ENCODE results near the gene UBE2G2.

The UBE2G2 gene

DNA sequence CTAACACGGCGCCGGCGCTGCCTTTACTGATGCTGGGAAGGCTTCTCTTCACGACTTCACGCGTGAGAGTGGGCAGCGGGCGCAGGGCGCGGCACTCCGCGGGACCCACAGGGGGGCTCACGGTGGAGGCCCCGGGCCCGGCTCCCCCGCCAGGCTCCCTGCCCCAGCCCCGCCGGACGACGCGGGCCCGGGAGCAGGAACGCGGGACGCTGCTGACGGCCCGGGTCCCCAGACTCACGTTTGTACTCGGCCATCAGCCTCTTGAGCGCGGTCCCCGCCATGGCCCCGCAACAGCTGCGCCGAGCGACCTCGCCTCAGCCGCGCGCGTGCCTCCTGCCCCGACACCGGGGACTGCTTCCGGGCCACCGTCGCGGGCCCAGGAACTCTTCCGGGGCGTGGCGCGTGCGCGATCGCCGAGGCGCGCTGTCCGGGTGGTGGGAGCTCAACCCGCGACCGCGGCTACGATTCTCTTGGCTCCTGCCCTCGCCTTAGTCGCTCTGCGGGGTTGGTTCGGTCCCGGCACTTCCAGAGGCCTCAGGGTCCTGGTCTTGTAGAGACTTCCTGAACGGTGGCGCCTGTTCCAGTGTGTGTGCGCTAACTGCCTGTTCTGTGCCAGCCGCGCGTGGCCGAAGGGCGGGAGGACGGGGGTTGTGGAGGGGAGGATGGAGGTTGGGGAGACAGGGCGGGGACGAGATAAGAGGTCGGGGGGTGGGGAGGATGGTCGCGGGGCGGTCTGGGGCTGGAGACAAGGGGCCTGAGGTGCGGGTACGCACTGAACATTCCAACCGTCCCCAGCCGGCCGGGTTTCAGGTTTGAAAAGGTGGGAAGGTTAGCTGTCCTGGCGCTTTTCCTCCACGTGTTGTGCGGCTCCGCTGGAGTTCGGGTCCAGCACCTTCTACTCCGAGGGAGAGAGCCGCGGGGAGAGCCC is at the start of gene UBE2G2:
TSS of gene UBE2G2 (minus strand) at position 353 of the 928 bp plus-strand sequence. CDS start at position 281, 72 bp downstream.
- peak; percentile 94 for DNase-seq (ENCODE audit: insufficient read length, low spot score)
- no peak for FAIRE-seq

DNA sequence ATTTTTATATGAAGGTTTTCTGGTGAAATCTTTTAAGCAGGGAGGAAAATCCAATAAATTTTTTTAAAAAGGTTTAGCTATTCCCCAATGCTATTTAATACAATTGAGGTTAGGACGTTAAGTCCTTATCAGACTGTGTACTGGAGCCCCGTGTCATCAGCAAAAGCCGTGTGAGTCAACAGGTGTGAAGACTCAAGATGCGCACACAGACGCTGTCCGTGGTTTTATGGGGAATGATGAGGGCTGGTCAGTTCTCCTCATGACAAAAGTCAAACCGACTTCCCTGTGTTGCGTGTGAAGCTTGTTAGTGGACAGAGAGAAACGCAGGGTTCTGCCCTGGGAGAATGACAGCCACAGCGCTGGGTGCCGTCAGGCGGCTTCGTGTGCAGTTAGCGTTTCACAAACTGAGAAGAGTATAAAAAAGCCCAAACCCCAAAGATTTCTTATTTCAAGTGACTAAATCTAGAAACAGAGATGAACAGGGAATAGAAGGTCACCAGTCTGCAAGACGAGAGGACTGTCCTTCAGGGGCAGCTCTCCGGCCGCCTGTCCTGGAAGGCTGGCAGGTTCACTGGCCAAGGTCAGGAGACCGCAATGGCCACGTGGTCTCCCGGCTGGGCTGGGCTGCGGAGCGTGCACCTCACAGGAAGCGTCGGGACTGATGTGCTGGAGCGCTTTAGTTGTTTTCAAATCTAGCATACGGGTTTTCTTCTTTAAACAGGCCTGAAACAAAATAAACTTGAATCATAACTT is 49.5 kb upstream of the UBE2G2 start:
- no peak for FAIRE-seq

GRCh38 chr21:44850208-44850800 is 48.7 kb upstream of the UBE2G2 start:
- DNase-seq (ENCODE audit: insufficient read length, low spot score) (no peak), FAIRE-seq (no peak)

More for the DNA sequence above, 49.5 kb upstream of the UBE2G2 start:
- no peak for DNase-seq (ENCODE audit: insufficient read length, low spot score)

DNA sequence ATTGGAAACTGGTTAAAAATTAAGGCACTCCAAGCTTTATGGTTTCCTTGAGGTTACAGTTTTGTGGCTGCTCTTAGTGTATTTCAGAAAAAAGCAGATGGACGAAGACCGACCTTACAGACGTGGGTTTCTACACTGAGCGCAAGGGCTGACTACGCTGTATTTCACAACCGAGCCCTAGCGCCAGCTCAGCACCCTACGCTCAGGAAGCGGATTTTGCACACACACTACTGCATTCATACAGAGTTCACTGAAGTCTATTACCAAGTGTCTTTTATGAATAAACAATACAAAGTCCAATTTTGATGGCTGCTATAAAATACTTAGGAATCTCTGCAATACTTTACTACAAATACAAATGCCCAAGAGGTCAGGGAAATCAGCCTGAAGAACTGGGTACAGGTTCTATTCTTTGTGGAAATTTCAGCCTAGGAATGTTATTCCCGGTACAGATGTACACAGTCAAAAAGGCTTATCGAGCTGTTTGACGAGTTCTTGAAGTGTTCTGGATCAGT is 48.1 kb upstream of the UBE2G2 start:
- DNase-seq (ENCODE audit: insufficient read length, low spot score) = no peak
- FAIRE-seq = no peak

GRCh38 chr21:44848821-44849521 is 47.4 kb upstream of the UBE2G2 start:
- DNase-seq (ENCODE audit: insufficient read length, low spot score) (no peak), FAIRE-seq (no peak)

DNA sequence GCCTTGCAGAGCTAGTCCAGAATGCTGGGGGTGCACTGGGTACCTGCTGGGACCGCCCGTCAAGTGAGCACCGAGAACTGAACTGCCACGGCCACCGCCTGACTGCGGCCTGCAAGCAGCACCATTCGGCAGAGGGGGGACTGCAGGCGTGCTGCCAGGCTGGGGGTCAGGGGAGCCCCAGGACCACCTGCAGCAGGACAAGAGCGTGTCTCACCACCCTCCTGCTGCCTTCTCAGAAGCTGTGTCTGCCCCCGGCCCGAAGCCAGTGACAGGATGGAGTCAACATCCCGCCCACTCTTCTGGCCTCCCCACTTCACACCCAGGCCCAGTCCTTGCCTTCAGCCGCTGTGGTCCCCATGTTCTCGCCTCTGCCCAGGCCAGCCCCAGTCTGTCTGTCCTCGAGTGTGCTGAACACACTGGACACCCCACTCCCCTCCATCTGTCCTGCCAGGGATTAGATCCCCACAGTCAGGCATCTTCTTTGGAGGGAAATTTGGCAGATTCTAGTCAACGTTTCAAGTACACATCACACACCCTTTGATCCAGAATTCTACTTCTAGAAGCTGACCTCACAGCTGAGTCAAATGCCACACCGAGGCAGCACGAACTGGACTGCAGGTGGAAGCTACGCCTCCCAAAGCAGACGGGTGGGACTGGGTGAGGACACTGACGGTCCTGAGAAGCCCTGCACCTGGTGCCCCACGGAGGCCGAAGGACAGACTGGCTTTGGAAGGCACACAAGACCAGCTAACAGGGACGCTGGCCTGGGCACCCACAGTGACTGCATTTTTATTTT is 45.8 kb upstream of the UBE2G2 start:
- no peak for DNase-seq (ENCODE audit: insufficient read length, low spot score)
- FAIRE-seq = no peak

DNA sequence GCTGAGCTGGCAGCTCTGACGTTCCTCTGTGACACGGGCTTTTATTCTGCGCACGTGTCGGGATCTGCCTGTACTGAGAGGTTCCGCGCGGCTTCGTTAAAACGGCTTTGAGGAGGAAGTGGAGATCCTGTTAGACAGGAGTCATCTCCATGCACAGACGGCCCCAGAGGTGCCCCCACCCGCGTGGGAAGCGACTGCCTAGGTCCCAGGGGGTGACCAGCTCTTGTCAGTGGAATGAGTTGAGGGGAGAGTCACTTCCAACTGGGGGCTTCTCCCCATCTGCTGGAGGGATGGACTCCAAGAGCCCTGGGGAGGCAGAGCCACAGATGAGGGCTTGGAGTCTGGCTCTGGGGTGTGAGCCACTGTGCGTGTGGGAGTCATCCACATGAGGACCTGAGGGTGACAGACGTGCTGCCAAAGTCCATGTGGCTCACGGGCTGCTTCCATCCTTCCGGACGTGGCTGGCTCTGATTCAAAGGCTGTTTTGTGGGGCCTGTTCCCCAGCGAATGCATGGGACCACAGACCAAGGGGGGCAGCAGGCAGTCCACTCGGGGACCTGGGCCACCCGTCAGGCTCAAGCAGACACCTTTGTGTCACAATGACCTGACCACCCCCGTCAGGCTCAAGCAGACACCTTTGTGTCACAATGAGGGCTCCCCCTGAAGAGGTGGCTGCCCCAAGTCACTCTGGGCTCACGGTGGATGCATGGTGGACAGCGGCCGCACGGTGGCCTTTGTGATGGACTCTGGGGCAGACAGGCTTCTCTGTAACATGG is 45.1 kb upstream of the UBE2G2 start:
- FAIRE-seq (peak; percentile 52), DNase-seq (ENCODE audit: insufficient read length, low spot score) (no peak)

DNA sequence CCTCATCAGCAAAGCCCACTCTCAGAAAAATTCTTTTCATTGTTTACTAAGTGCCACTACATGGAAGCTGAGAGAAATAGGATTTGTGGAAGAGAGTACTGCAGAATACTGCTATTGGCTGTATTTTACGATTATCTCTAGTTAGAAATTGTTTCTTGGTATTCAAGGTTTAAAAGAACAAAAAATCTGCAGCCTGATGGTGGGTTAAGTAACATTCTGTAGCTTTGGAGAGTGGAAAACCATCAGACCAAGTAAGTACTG is 44.5 kb upstream of the UBE2G2 start:
- no peak for FAIRE-seq

DNA sequence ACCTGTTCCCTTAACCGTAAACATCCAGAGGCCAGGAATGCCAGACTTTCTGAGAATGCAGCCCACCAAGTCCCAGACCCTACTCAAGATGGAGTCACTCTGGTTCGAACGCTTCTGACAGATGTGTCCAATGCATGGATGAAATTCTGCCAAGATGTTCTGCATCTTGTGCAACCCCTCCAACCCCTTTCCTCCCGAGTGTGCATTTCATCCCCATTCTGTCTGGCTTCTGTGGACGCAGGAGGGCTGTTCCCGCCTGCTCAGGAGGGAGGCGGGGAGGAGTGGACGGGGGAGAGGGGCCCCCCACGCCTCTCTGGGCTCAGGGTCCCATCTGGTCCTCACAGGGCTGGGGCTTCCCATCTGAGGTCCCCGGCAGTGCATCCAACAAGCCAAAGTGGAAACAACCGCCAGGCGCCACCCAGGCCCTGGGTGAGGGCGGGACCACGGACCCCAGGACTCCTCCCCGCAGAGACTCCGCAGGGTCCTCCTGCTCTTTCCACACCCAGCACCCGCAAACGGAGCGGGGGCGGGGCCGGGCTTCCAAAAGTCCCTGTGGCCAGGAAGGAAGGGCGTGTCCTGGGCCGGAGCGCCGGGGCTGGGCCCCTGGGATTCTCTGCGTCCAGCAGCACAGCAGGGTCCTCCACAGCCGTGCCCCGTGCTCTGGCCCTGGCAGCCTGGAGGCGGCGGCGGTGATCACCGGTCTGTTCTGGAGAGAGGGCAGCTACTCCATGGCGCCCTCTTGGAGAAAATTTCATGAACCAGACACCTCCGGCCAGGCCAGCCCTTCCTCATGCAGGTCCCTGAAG is 44.0 kb upstream of the UBE2G2 start:
- FAIRE-seq (no peak), DNase-seq (ENCODE audit: insufficient read length, low spot score) (peak; percentile 87)

More for the DNA sequence above, 44.5 kb upstream of the UBE2G2 start:
- DNase-seq (ENCODE audit: insufficient read length, low spot score) = no peak

DNA sequence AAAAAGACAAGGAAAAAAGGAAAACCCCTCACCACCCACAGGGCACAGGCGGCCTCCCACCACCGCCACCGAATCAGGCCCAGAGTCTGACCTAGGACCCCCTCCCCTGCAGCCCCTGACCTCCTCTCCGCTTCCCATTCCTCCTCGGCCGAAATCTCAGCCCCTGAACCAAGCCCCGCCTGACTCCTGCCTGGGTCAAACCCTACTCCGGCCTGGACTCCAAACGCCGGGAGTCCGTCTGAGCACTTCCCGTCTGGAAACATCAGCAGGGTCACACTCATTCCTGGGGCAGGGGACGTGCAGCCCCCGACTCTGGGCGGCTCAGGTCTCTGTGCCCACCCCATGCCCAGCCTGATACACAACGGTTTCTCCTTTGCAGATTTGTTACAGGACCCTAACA is 42.6 kb upstream of the UBE2G2 start:
- DNase-seq (ENCODE audit: insufficient read length, low spot score) = no peak
- FAIRE-seq = no peak

GRCh38 chr21:44842721-44843445 is 41.3 kb upstream of the UBE2G2 start:
- no peak for DNase-seq (ENCODE audit: insufficient read length, low spot score)
- FAIRE-seq = no peak

GRCh38 chr21:44842087-44842486 is 40.5 kb upstream of the UBE2G2 start:
- FAIRE-seq (no peak), DNase-seq (ENCODE audit: insufficient read length, low spot score) (no peak)

- FAIRE-seq = no peak
- no peak for DNase-seq (ENCODE audit: insufficient read length, low spot score)
These were observed 39.2 kb upstream of the UBE2G2 start for GRCh38 chr21:44840771-44841170.

- no peak for FAIRE-seq
- DNase-seq (ENCODE audit: insufficient read length, low spot score) = no peak
These were observed 37.3 kb upstream of the UBE2G2 start for GRCh38 chr21:44838951-44839350.

DNA sequence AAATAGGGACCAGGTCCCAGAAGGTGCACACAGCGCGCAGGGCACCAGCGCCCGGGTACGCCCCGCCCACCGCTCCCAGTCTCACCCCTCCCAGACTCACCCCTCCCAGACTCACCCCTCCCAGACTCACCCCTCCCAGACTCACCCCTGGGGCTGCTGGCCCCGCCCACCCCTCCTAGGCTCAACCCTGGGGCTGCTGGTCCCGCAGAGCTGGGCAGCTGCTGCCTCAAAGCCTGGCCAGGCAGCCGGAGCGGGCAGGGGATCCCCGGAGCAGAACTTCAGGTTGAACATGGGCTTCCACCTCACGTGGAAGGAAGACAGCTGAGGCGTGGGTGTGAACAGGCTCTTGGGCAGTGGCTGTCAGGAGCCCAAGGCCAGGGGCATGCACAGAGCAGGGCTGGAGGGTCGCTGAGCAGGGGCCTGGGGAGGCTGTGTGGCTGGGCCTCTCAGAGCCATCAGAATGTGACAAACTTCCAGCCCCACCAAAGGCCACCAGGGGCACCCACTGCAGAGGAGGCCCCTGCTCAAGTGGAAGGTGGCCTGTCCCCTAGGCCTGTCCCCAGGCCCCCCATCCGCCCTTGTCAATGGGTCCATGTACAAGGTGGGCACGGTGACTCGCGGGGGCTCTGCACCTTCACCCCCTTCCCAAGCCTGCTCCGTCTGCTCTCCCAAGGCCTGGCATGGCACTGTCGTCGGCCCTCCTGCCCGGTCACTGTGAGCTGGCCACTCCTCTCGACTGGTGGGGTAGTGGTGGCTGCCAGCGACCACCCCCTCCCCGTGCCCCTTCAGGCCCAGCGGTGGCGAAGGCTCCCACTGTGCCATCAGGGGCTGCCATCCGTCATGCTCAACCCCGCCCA is 36.6 kb upstream of the UBE2G2 start:
- no peak for FAIRE-seq
- no peak for DNase-seq (ENCODE audit: insufficient read length, low spot score)

GRCh38 chr21:44837537-44837936 is 35.9 kb upstream of the UBE2G2 start:
- DNase-seq (ENCODE audit: insufficient read length, low spot score) = no peak
- no peak for FAIRE-seq
